MCF 10A (cell line): ENCODE data around the gene MLLT1. TPM values are rescaled to one million over a fixed set of nuclear protein-coding genes. Genes with fewer than 3 reads are reported as not detected.

Experiments
- BruUV-seq: library from RNA; stranded (reverse); fragments of 400-500 nt; replicated peaks from 2 replicates; lab custom pipeline; 2021; lab: Mats Ljungman, UMichigan
- CTCF ChIA-PET: fragments of 300-600 bp; sonication (Branson Sonifier 250); formaldehyde crosslinking; extraction: SDS; loops from one replicate; lab custom pipeline; 2021; ENCODE audit warnings: antibody characterized with exemption, inconsistent platforms; lab: Yijun Ruan, JAX
- POLR2A ChIA-PET: fragments of 300-600, 350-650 bp; sonication (Branson Sonifier 250); formaldehyde crosslinking; extraction: SDS; loops from one replicate; lab custom pipeline; 2020; ENCODE audit warnings: antibody characterized with exemption, inconsistent platforms; lab: Yijun Ruan, JAX
- DNase-seq: peaks from one replicate; pipeline ENCODE4 v3.0.0-alpha.2; 2018; ENCODE audit not compliant: unreplicated experiment
- H3K27ac Mint-ChIP-seq: one replicate; pipeline ENCODE4 v1.8.0; 2022; ENCODE audit warnings: mild to moderate bottlenecking, low read depth, mixed read lengths; ENCODE audit not compliant: unreplicated experiment
- H3K27me3 Mint-ChIP-seq: one replicate; pipeline ENCODE4 v1.8.0; 2022; ENCODE audit warnings: mixed read lengths; ENCODE audit not compliant: insufficient read depth, unreplicated experiment
- H3K36me3 Mint-ChIP-seq: one replicate; pipeline ENCODE4 v1.8.0; 2022; ENCODE audit warnings: mild to moderate bottlenecking, moderate library complexity, mixed read lengths; ENCODE audit not compliant: insufficient read depth, unreplicated experiment
- H3K4me1 Mint-ChIP-seq: one replicate; pipeline ENCODE4 v1.8.0; 2022; ENCODE audit warnings: mixed read lengths; ENCODE audit not compliant: insufficient read depth, unreplicated experiment
- H3K4me3 Mint-ChIP-seq: one replicate; pipeline ENCODE4 v1.8.0; 2022; ENCODE audit warnings: mild to moderate bottlenecking, moderate library complexity, mixed read lengths; ENCODE audit not compliant: unreplicated experiment
- H3K9me3 Mint-ChIP-seq: one replicate; pipeline ENCODE4 v1.8.0; 2022; ENCODE audit warnings: mixed read lengths; ENCODE audit not compliant: unreplicated experiment
- intact Hi-C: fragments of 100-400 bp; cut with micrococcal nuclease; formaldehyde crosslinking; loops from 2 replicates; pipeline ENCODE4 v1.14.1; 2022
- total RNA-seq: library from RNA; stranded (reverse); gene quantifications from 2 replicates; pipeline ENCODE4 v1.2.3, GENCODE V29; 2022
- TF ChIP-seq, protein P1 (sequence below): fragments of 200-600 bp; IDR thresholded peaks from one replicate; pipeline ENCODE4 v1.8.0; 2022; ENCODE audit warnings: antibody characterized with exemption, mild to moderate bottlenecking; ENCODE audit not compliant: unreplicated experiment

Gene MLLT1
- total RNA-seq, 1 experiment from 2014 or later = 59.0 TPM

DNA sequence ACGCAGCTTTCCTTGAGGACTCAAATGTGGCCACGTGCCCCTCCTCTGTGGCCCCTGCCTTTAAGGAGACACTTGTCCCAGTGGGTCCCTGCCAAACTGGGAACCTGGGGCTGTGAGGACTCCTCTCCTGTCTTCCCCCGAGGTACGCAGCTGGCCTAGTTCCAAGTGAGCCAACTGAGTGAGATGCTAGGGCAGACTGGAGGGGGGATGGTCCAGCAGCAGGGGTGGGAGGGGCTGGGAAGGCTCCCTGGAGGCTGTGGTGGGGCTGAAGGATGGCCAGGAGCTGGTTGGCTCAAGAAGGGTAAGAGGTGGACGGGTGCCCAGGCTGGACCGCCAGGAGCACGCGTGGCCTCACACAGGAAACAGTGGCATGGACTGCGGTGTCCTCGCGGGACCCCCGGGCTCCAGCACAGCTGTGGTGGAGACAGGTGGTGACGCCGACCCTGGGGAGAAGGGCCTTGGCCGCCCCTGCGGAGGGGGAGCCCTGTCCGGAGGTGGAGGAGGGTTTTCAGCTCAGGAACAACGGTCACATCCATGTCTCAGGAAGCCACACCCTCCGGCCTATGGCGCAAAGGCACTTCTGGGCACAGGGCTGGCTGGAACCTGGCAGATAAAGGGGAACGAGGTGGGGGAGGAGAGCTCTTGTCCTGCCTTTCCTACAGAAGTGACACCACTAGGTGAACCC, 45.8 kb downstream of the MLLT1 start:
- Mint-ChIP-seq H3K4me1 (peaks cover 51% of the 10 kb centered on the region), H3K27ac (no peak overlapping the region), H3K36me3 (peaks cover 5% of the 10 kb centered on the region), H3K27me3 (no peaks in the 10 kb centered on the region), H3K4me3 (peak overlapping the region; percentile 33), H3K9me3 (no peaks in the 10 kb centered on the region)
- POLR2A ChIA-PET = interaction anchor here (0.7 kb wide), 1 partner anchor 53 kb away, joined by 3 read pairs; no protein-coding TSS in a partner anchor
- no TSS peak for BruUV-seq
- peak; percentile 69 for DNase-seq
- intact Hi-C loops = no loop called here
- TF ChIP-seq, protein P1, sequence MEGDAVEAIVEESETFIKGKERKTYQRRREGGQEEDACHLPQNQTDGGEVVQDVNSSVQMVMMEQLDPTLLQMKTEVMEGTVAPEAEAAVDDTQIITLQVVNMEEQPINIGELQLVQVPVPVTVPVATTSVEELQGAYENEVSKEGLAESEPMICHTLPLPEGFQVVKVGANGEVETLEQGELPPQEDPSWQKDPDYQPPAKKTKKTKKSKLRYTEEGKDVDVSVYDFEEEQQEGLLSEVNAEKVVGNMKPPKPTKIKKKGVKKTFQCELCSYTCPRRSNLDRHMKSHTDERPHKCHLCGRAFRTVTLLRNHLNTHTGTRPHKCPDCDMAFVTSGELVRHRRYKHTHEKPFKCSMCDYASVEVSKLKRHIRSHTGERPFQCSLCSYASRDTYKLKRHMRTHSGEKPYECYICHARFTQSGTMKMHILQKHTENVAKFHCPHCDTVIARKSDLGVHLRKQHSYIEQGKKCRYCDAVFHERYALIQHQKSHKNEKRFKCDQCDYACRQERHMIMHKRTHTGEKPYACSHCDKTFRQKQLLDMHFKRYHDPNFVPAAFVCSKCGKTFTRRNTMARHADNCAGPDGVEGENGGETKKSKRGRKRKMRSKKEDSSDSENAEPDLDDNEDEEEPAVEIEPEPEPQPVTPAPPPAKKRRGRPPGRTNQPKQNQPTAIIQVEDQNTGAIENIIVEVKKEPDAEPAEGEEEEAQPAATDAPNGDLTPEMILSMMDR = no peak
- CTCF ChIA-PET = interaction anchor here (3.0 kb wide), 1 partner anchor 16 kb away, joined by 12 read pairs; no protein-coding TSS in a partner anchor

DNA sequence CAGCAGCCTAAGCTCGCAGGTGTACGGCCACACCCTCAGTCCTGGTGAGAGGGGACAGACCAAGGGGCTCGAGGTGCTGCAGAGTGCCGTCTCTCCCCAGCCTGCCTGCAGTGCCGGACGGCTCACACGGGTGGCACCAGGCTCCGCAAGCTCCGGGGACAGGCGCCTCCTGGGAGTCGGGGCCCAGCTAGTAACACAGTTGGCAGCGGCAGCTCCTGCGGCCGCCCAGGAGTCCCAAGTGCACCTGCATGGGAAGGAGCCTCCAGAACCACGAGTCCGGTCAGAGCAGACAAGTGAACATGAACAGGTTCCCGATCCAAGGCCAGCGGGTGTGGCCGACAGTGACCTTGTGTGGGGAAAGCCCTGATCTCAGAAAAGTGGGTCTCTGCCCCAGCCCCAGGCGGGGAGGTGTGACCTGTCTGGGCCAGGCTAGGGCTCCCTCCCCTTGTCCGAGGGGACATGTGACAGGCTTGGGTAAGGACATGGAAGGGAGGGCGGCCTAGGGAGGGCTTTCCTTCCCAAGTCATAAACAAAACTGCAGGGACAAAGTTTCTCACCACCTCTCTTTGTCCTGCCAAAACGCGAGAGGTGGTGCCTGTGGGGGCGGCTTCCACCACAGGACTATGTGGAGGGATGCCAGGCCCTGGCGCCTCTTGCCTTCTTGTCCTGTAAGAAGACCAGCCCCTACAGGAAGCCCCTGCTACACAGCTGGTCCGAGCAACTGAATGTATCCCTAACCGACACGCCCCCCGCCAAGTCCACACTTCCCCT, 46.5 kb downstream of the MLLT1 start:
- TF ChIP-seq, protein P1 = no peak
- H3K27ac Mint-ChIP-seq = peak overlapping the region; percentile 85
- peak; percentile 71 for DNase-seq
- intact Hi-C loops = no loop called here
- peak overlapping the region; percentile 47 for H3K4me3 Mint-ChIP-seq
- ChIA-PET CTCF (interaction anchor here (0.6 to 1.3 kb wide), 2 partner anchors 12 to 15 kb away, joined by 3 to 7 read pairs; no protein-coding TSS in a partner anchor), POLR2A (interaction anchor here (0.7 kb wide), 1 partner anchor 52 kb away, joined by 3 read pairs; no protein-coding TSS in a partner anchor)
- H3K36me3 Mint-ChIP-seq = peaks cover 5% of the 10 kb centered on the region
- H3K27me3 Mint-ChIP-seq = no peaks in the 10 kb centered on the region
- H3K9me3 Mint-ChIP-seq = no peaks in the 10 kb centered on the region
- no TSS peak for BruUV-seq
- H3K4me1 Mint-ChIP-seq = peaks cover 45% of the 10 kb centered on the region

DNA sequence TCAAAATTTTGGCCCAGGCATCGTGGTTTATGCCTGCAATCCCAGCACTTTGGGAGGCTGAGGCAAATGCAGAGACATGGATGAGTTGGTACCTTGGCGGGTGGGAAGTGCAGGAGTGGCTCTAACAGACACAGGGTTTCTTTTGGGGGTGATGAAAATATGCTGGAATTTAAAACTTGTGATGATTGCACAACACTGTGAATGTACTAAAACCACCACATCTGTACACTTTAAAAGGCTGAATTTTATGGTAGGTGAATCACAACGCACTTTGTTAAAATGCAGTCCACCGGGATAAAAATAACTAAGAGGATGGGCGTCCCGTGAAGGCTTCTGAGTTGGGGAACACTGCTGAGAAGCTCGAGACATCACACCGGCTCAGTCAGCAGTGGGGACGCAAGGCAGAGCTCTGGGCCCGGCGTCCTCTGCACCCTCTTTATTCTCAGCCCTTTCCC, 47.1 kb downstream of the MLLT1 start:
- Mint-ChIP-seq H3K36me3 (no peaks in the 10 kb centered on the region), H3K4me3 (peak overlapping the region; percentile 47), H3K27ac (peak overlapping the region; percentile 85), H3K4me1 (peaks cover 45% of the 10 kb centered on the region), H3K27me3 (no peaks in the 10 kb centered on the region), H3K9me3 (no peaks in the 10 kb centered on the region)
- intact Hi-C loops = no loop called here
- POLR2A ChIA-PET = no interaction called here
- CTCF ChIA-PET = interaction anchor here (0.6 to 1.3 kb wide), 4 partner anchors 11 to 259 kb away, joined by 3 to 7 read pairs (median 3); no protein-coding TSS in a partner anchor
- no TSS peak for BruUV-seq
- TF ChIP-seq, protein P1 = no peak
- DNase-seq = peak; percentile 84
